HEK293T (cell line): Measurements from ENCODE around the gene TEAD1.

Experiments
- CTCF ChIA-PET: fragments of 350-600 bp; formaldehyde crosslinking; extraction: SDS; loops from one replicate; lab custom pipeline; 2021; ENCODE audit warnings: antibody characterized with exemption, inconsistent platforms; lab: Yijun Ruan, JAX
- POLR2A ChIA-PET: fragments of 350-600 bp; formaldehyde crosslinking; extraction: SDS; loops from one replicate; lab custom pipeline; 2020; ENCODE audit warnings: antibody characterized with exemption, inconsistent platforms; lab: Yijun Ruan, JAX
- DNase-seq: peaks from one replicate; pipeline ENCODE4 v3.0.0; 2012; ENCODE audit warnings: mixed read lengths; ENCODE audit errors: extremely low spot score
- ARNT ChIP-seq: fragments of 450-650 bp; IDR thresholded peaks from 2 replicates; pipeline ENCODE4 v1.6.1; 2017; ENCODE audit warnings: mild to moderate bottlenecking
- BHLHE40 ChIP-seq: fragments of 450-650 bp; IDR thresholded peaks from 2 replicates; pipeline ENCODE4 v1.6.1; 2016; ENCODE audit warnings: mild to moderate bottlenecking, moderate library complexity, borderline replicate concordance
- CTBP1 ChIP-seq: fragments of 450-650 bp; IDR thresholded peaks from 2 replicates; pipeline ENCODE4 v1.6.1; 2016; ENCODE audit warnings: borderline replicate concordance
- ELF4 ChIP-seq: fragments of 450-650 bp; IDR thresholded peaks from 2 replicates; pipeline ENCODE4 v1.6.1; 2017; ENCODE audit warnings: antibody characterized with exemption
- FOXA1 ChIP-seq: fragments of 450-650 bp; IDR thresholded peaks from 2 replicates; pipeline ENCODE4 v1.6.1; 2016; ENCODE audit warnings: mild to moderate bottlenecking
- FOXK2 ChIP-seq: fragments of 450-650 bp; IDR thresholded peaks from 2 replicates; pipeline ENCODE4 v1.6.1; 2016; ENCODE audit warnings: mild to moderate bottlenecking
- FOXM1 ChIP-seq: fragments of 450-650 bp; IDR thresholded peaks from 2 replicates; pipeline ENCODE4 v1.6.1; 2017; ENCODE audit warnings: mild to moderate bottlenecking, borderline replicate concordance
- HDGF ChIP-seq: fragments of 450-650 bp; IDR thresholded peaks from 2 replicates; pipeline ENCODE4 v1.6.1; 2017; ENCODE audit warnings: antibody characterized with exemption, borderline replicate concordance
- L3MBTL2 ChIP-seq: fragments of 450-650 bp; conservative IDR thresholded peaks from 2 replicates; pipeline ENCODE4 v1.6.1; 2016; ENCODE audit warnings: mild to moderate bottlenecking
- LEF1 ChIP-seq: fragments of 450-650 bp; IDR thresholded peaks from 2 replicates; pipeline ENCODE4 v1.6.1; 2017; ENCODE audit warnings: mild to moderate bottlenecking, borderline replicate concordance
- NFRKB ChIP-seq: fragments of 450-650 bp; IDR thresholded peaks from 2 replicates; pipeline ENCODE4 v1.6.1; 2016; ENCODE audit warnings: mild to moderate bottlenecking, moderate library complexity
- PKNOX1 ChIP-seq: fragments of 450-650 bp; IDR thresholded peaks from 2 replicates; pipeline ENCODE4 v1.6.1; 2016
- SP1 ChIP-seq: fragments of 450-650 bp; IDR thresholded peaks from 2 replicates; pipeline ENCODE4 v1.6.1; 2017
- SUZ12 ChIP-seq: fragments of 450-650 bp; IDR thresholded peaks from 2 replicates; pipeline ENCODE4 v1.6.1; 2016; ENCODE audit warnings: mild to moderate bottlenecking
- TARDBP ChIP-seq: fragments of 450-650 bp; IDR thresholded peaks from 2 replicates; pipeline ENCODE4 v1.6.1; 2016
- ZNF384 ChIP-seq: fragments of 450-650 bp; IDR thresholded peaks from 2 replicates; pipeline ENCODE4 v1.6.1; 2016

Gene TEAD1

GRCh38 chr11:12696911-12697581 is 22.8 kb downstream of the TEAD1 start:
- CTCF ChIA-PET, result interaction anchor here (0.6 kb wide), 2 partner anchors 43 to 781 kb away, joined by 3 read pairs; no protein-coding TSS in a partner anchor
- no peak for DNase-seq
- TF ChIP-seq FOXA1, result no peak
- no peak for TF ChIP-seq L3MBTL2
- no peak for TF ChIP-seq ELF4
- no peak for TF ChIP-seq PKNOX1
- TF ChIP-seq FOXK2, result no peak
- no peak for TF ChIP-seq BHLHE40
- no peak for TF ChIP-seq ZNF384
- POLR2A ChIA-PET, result no interaction called here

- CTCF ChIA-PET, result no interaction called here
- DNase-seq, result no peak
- POLR2A ChIA-PET, result no interaction called here
- TF ChIP-seq ELF4, result no peak
- TF ChIP-seq FOXA1, result no peak
- TF ChIP-seq CTBP1, result no peak
- no peak for TF ChIP-seq SUZ12
- no peak for TF ChIP-seq SP1
- TF ChIP-seq ZNF384, result no peak
- no peak for TF ChIP-seq ARNT
These were observed 23.8 kb downstream of the TEAD1 start for GRCh38 chr11:12698048-12698447.

DNA sequence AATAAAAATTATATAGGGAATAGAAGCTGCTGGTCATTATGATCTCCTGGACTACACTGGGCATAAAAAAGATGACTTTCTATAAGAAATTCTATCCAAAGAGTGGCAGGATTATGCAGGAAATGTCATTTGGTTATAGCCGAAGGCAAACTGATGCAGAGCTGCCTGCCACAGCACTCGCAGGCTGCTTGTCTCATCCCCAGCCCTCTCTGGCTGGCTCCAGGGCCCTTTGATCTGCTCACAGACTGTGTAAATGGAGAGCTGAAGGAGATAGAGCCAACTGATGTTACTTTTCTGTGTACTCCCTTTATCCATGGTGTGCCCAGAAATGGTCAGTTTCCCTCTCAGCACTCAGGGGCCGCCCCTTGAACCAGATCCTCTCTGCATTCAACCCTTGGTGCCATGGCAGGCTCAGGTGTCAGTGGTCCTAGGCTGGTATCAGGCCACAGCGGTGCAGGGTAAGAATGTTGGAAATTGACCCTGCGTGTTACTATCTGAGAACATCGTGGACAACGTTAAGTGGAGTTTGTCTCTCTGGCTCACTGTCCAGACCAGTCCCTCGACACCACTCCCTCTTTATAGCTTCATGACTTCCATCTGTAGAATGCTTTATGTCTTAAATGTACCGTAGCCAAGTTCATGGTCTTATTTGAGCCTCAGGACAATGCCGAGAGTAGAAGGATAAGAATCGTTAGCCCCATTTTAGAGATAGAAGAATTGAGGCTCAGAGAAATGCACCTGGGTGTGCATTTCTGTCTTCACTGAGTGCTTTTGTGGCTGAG is 27.8 kb downstream of the TEAD1 start:
- POLR2A ChIA-PET, result no interaction called here
- CTCF ChIA-PET, result no interaction called here
- TF ChIP-seq LEF1 (no peak), BHLHE40 (no peak), FOXA1 (no peak), PKNOX1 (no peak), FOXM1 (no peak), SP1 (no peak), TARDBP (no peak), SUZ12 (no peak), ELF4 (no peak)
- no peak for DNase-seq

DNA sequence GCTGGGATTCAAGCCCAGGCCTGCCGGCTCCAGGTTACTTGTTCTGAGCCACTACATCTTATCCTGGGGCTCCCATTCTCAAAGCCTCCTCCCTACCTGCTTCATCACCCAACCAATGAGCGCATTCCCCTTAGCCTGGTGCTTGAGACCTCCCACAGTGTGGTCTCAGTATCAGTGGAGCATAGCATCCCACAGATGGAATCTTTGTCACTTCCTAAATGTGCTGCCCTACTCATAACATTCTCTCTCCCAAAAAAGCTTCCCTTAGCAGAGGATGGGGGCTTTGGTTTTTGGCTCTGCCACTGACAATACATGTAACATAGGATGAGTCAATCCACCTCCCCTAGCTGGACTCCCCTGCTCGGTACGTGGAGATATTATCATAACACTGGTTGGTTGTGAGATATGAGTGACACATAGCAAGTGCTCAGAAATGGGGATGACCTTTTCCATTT is 28.8 kb downstream of the TEAD1 start:
- ChIA-PET CTCF (no interaction called here), POLR2A (no interaction called here)
- no peak for DNase-seq
- TF ChIP-seq PKNOX1 (peak; percentile 28; the same call in 1 of the 2 replicates), HDGF (no peak), ARNT (no peak), FOXK2 (no peak), ELF4 (no peak), BHLHE40 (no peak), LEF1 (no peak)

DNA sequence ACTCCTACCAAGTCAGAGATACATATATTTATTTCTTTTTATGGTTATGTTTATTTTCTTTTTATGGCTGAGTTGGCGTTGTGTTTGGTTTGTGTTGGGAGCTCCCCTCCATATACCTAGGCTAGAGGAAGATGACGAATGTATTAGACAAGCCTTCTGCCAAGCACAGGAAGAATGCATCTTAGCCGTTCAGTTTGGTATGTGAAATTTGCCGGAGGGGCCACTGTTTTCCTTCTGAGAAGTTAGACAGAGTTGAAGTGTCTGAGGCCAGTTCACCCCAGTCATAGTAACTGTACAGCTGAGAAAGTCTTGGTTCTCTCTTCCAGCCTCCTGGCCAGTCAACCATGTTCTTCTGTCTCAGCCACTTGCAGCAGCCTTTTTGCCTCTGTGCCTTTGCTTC is 29.8 kb downstream of the TEAD1 start:
- no peak for TF ChIP-seq ZNF384
- TF ChIP-seq ARNT, result no peak
- TF ChIP-seq NFRKB, result no peak
- no peak for TF ChIP-seq SUZ12
- no peak for TF ChIP-seq LEF1
- no peak for TF ChIP-seq HDGF
- no peak for TF ChIP-seq FOXA1
- no peak for TF ChIP-seq CTBP1
- no peak for TF ChIP-seq FOXM1
- no peak for TF ChIP-seq ELF4
- no peak for TF ChIP-seq FOXK2
- TF ChIP-seq TARDBP, result no peak
- no peak for TF ChIP-seq L3MBTL2
- TF ChIP-seq PKNOX1, result no peak
- TF ChIP-seq BHLHE40, result no peak
- TF ChIP-seq SP1, result no peak
- ChIA-PET CTCF (no interaction called here), POLR2A (no interaction called here)
- DNase-seq, result no peak

- TF ChIP-seq ARNT (no peak), LEF1 (no peak), PKNOX1 (no peak), ZNF384 (no peak), L3MBTL2 (no peak), ELF4 (no peak), BHLHE40 (no peak), SP1 (no peak), FOXM1 (no peak), TARDBP (no peak), FOXK2 (no peak), NFRKB (no peak), SUZ12 (no peak), CTBP1 (no peak)
- DNase-seq, result no peak
- POLR2A ChIA-PET, result no interaction called here
- CTCF ChIA-PET, result interaction anchor here (0.6 kb wide), 1 partner anchor 27 kb away, joined by 4 read pairs; no protein-coding TSS in a partner anchor
These were observed 31.7 kb downstream of the TEAD1 start for GRCh38 chr11:12705874-12706273.
